OCI-M2 (cell line): ENCODE measurements around the gene EVI5L.
"Not testable (repeated sequence)": the region's sequence is repeated elsewhere in the genome, so short reads cannot be mapped to it uniquely, and the experiment has no call there.

ENCODE experiments used
- DNase-seq: peaks from one replicate; lab custom pipeline; 2025; ENCODE audit not compliant: unreplicated experiment; lab: John Stamatoyannopoulos, UW

The EVI5L gene

GRCh38 chr19:7845390-7846154, 15.6 kb downstream of the EVI5L start:
- DNase-seq: no peak

- no peak for DNase-seq
Observed at GRCh38 chr19:7846155-7846646, 16.2 kb downstream of the EVI5L start.

GRCh38 chr19:7847664-7848063, 17.6 kb downstream of the EVI5L start:
- no peak for DNase-seq

GRCh38 chr19:7848779-7849457, 18.9 kb downstream of the EVI5L start:
- no peak for DNase-seq

GRCh38 chr19:7849631-7849999, 19.6 kb downstream of the EVI5L start:
- no peak for DNase-seq

- DNase-seq: no peak
Observed at GRCh38 chr19:7850000-7850813, 20.2 kb downstream of the EVI5L start.

GRCh38 chr19:7850945-7851622, 21.1 kb downstream of the EVI5L start:
- DNase-seq: no peak

GRCh38 chr19:7851623-7852500, 21.8 kb downstream of the EVI5L start:
- DNase-seq: no peak

- no peak for DNase-seq
Observed at GRCh38 chr19:7852851-7853769, 23.1 kb downstream of the EVI5L start.

GRCh38 chr19:7853770-7854128, 23.7 kb downstream of the EVI5L start:
- DNase-seq: no peak

- DNase-seq: no peak
Observed at GRCh38 chr19:7855426-7856108, 25.5 kb downstream of the EVI5L start.

GRCh38 chr19:7856109-7856591, 26.1 kb downstream of the EVI5L start:
- DNase-seq: no peak

GRCh38 chr19:7856679-7857663, 27.0 kb downstream of the EVI5L start:
- DNase-seq: no peak

- DNase-seq: no peak
Observed at GRCh38 chr19:7857727-7858108, 27.7 kb downstream of the EVI5L start.

GRCh38 chr19:7858109-7858770, 28.2 kb downstream of the EVI5L start:
- no peak for DNase-seq

GRCh38 chr19:7859087-7859486, 29.1 kb downstream of the EVI5L start:
- not testable (repeated sequence) for DNase-seq
